ENCODE data around the gene EXOC2. TPM values are rescaled to one million over a fixed set of nuclear protein-coding genes. Genes with fewer than 3 reads are reported as not detected.

The EXOC2 gene
- polyA plus RNA-seq, 1 donor (not counting 4 experiments of a cell fraction or from before 2014, with no cell fraction given), result 28.4 TPM

DNA sequence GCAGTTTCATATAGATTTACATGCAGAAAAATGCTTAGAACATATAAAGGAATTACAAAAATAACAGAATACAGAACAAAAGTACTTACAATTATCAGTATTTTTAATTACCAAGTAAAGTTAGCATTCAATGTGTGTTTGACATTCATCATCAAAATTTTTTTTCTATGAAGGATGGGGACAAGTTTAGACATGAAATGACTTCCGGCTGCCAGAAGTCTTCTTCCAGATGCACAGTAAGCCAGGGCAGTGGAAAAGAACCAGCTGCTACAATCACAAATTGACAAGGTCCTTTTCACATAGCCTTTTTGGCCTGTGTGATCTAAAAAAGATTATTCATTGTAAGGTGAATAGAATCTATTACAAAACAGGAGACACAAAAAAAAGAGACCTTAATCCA lies 109.8 kb downstream of the EXOC2 start:
- peaks cover 5% of the 10 kb centered on the region for H3K9me1 ChIP-seq (ENCODE audit: control insufficient read depth, extremely low read depth, insufficient read depth, low read length)
- no peak overlapping the region for H2AFZ ChIP-seq (ENCODE audit: control insufficient read depth, low read length)
- FAIRE-seq (peak; percentile 75), DNase-seq (ENCODE audit: low read depth, low spot score) (peak; percentile 25)
- H4K20me1 ChIP-seq (ENCODE audit: control insufficient read depth, extremely low read depth, insufficient read depth, low read length), result no peaks in the 10 kb centered on the region
- TF ChIP-seq, protein P1, sequence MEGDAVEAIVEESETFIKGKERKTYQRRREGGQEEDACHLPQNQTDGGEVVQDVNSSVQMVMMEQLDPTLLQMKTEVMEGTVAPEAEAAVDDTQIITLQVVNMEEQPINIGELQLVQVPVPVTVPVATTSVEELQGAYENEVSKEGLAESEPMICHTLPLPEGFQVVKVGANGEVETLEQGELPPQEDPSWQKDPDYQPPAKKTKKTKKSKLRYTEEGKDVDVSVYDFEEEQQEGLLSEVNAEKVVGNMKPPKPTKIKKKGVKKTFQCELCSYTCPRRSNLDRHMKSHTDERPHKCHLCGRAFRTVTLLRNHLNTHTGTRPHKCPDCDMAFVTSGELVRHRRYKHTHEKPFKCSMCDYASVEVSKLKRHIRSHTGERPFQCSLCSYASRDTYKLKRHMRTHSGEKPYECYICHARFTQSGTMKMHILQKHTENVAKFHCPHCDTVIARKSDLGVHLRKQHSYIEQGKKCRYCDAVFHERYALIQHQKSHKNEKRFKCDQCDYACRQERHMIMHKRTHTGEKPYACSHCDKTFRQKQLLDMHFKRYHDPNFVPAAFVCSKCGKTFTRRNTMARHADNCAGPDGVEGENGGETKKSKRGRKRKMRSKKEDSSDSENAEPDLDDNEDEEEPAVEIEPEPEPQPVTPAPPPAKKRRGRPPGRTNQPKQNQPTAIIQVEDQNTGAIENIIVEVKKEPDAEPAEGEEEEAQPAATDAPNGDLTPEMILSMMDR (optimal IDR thresholded peaks at IDR 0.05 in 1 of 3, IDR thresholded peaks at IDR 0.05 in 1 of 3, conservative IDR thresholded peaks at IDR 0.05 in 1 of 3; ENCODE audit: extremely low read depth in 1 of 3, insufficient read depth in 2 of 3, low read length in 3 of 3), result no peak
- TF ChIP-seq EZH2 (IDR thresholded peaks at IDR 0.05; ENCODE audit: low read length), result no peak
- H3K4me1 ChIP-seq (ENCODE audit: control insufficient read depth, extremely low read depth, insufficient read depth, low read length), result peaks cover 19% of the 10 kb centered on the region
- H3K4me3 ChIP-seq (ENCODE audit: control insufficient read depth in 2 of 3, extremely low read depth in 1 of 3, insufficient read depth in 2 of 3, low read depth in 1 of 3, low read length in 3 of 3), result peak overlapping the region in 2 of 3 experiments; percentile 5 to 22
- H3K4me2 ChIP-seq (ENCODE audit: control insufficient read depth, extremely low read depth, insufficient read depth, low read depth, low read length), result peak overlapping the region; percentile 78
- H3K27ac ChIP-seq (ENCODE audit: control insufficient read depth, insufficient read depth, low read length), result peak overlapping the region; percentile 53
- H3K79me2 ChIP-seq (ENCODE audit: control insufficient read depth, insufficient read depth, low read length), result peaks cover 5% of the 10 kb centered on the region
- no peaks in the 10 kb centered on the region for H3K36me3 ChIP-seq (ENCODE audit: control insufficient read depth in 2 of 2, extremely low read depth in 1 of 2, insufficient read depth in 2 of 2, low read length in 2 of 2)
- no peaks in the 10 kb centered on the region for H3K9me3 ChIP-seq (ENCODE audit: control insufficient read depth, low read depth, low read length)
- peak overlapping the region; percentile 6 for H3K9ac ChIP-seq (ENCODE audit: control insufficient read depth, extremely low read depth, insufficient read depth, low read length)
- dilution Hi-C loops (cut with MboI; ENCODE audit: extremely low pct_ligation_motif_present, low sequenced_read_pairs), result no loop called here
- no peaks in the 10 kb centered on the region for H3K27me3 ChIP-seq (ENCODE audit: control insufficient read depth, extremely low read depth, insufficient read depth, low read length)

DNA sequence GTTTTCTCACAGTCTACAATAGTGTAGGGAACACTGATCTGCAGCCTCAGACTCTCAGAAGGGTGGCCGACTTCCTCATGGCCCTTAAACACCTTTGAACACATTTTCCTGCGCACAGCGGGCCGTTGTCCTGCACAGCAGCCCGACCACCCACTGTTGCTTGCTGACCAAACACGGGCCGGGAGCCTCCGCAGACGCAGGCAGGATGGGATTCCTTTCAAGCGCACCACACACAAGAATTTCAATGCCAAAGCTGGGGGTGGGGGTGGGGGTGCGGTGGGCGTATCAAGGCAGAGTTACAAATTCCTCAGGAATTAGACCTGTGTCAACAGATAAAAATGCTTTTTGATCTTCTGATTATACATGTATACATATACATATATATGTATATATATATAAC lies 110.6 kb downstream of the EXOC2 start:
- H2AFZ ChIP-seq (ENCODE audit: control insufficient read depth, low read length), result no peak overlapping the region
- no peak overlapping the region for H3K27ac ChIP-seq (ENCODE audit: control insufficient read depth, insufficient read depth, low read length)
- peaks cover 19% of the 10 kb centered on the region for H3K4me1 ChIP-seq (ENCODE audit: control insufficient read depth, extremely low read depth, insufficient read depth, low read length)
- H4K20me1 ChIP-seq (ENCODE audit: control insufficient read depth, extremely low read depth, insufficient read depth, low read length), result no peaks in the 10 kb centered on the region
- peaks cover 5% of the 10 kb centered on the region for H3K9me1 ChIP-seq (ENCODE audit: control insufficient read depth, extremely low read depth, insufficient read depth, low read length)
- no peak overlapping the region for H3K4me3 ChIP-seq (ENCODE audit: control insufficient read depth in 2 of 3, extremely low read depth in 1 of 3, insufficient read depth in 2 of 3, low read depth in 1 of 3, low read length in 3 of 3)
- dilution Hi-C loops (cut with MboI; ENCODE audit: extremely low pct_ligation_motif_present, low sequenced_read_pairs), result no loop called here
- TF ChIP-seq, protein P1 (optimal IDR thresholded peaks at IDR 0.05 in 1 of 3, IDR thresholded peaks at IDR 0.05 in 1 of 3, conservative IDR thresholded peaks at IDR 0.05 in 1 of 3; ENCODE audit: extremely low read depth in 1 of 3, insufficient read depth in 2 of 3, low read length in 3 of 3), result no peak
- no peak for TF ChIP-seq EZH2 (IDR thresholded peaks at IDR 0.05; ENCODE audit: low read length)
- H3K9ac ChIP-seq (ENCODE audit: control insufficient read depth, extremely low read depth, insufficient read depth, low read length), result no peak overlapping the region
- H3K27me3 ChIP-seq (ENCODE audit: control insufficient read depth, extremely low read depth, insufficient read depth, low read length), result no peaks in the 10 kb centered on the region
- DNase-seq (ENCODE audit: low read depth, low spot score), result no peak
- peaks cover 5% of the 10 kb centered on the region for H3K79me2 ChIP-seq (ENCODE audit: control insufficient read depth, insufficient read depth, low read length)
- H3K4me2 ChIP-seq (ENCODE audit: control insufficient read depth, extremely low read depth, insufficient read depth, low read depth, low read length), result no peak overlapping the region
- FAIRE-seq, result no peak
- no peaks in the 10 kb centered on the region for H3K9me3 ChIP-seq (ENCODE audit: control insufficient read depth, low read depth, low read length)
- H3K36me3 ChIP-seq (ENCODE audit: control insufficient read depth in 2 of 2, extremely low read depth in 1 of 2, insufficient read depth in 2 of 2, low read length in 2 of 2), result no peaks in the 10 kb centered on the region

All from keratinocyte (primary cell).